HG03060 (cell line): ENCODE measurements around the gene PPP2R2D.
"Not testable (repeated sequence)": the region's sequence is repeated elsewhere in the genome, so short reads cannot be mapped to it uniquely, and the experiment has no call there.

Experiments used
- ATAC-seq: cut with Tn5 transposase; IDR thresholded peaks from one replicate; pipeline ENCODE4 v1.9.1; 2021; ENCODE audit warnings: low read depth, moderate number of reproducible peaks; ENCODE audit not compliant: unreplicated experiment

The PPP2R2D gene

GRCh38 chr10:131987786-131988185 is 87.0 kb downstream of the PPP2R2D start:
- ATAC-seq: not testable (repeated sequence)

GRCh38 chr10:131991726-131992125 is 90.9 kb downstream of the PPP2R2D start:
- ATAC-seq: no peak

GRCh38 chr10:131993275-131993674 is 92.5 kb downstream of the PPP2R2D start:
- ATAC-seq: no peak

GRCh38 chr10:131994435-131994834 is 93.6 kb downstream of the PPP2R2D start:
- ATAC-seq: no peak

- no peak for ATAC-seq
Observed at GRCh38 chr10:131996466-131997365, 95.9 kb downstream of the PPP2R2D start.

GRCh38 chr10:131997366-131998049 is 96.7 kb downstream of the PPP2R2D start:
- no peak for ATAC-seq

- ATAC-seq: no peak
Observed at GRCh38 chr10:131998050-131998844, 97.4 kb downstream of the PPP2R2D start.

- no peak for ATAC-seq
Observed at GRCh38 chr10:131998845-131999681, 98.3 kb downstream of the PPP2R2D start.

- no peak for ATAC-seq
Observed at GRCh38 chr10:132001238-132001972, 100.6 kb downstream of the PPP2R2D start.

GRCh38 chr10:132002004-132002403 is 101.2 kb downstream of the PPP2R2D start:
- no peak for ATAC-seq

GRCh38 chr10:132003282-132003924 is 102.6 kb downstream of the PPP2R2D start:
- ATAC-seq: no peak

GRCh38 chr10:132004052-132004451 is 103.2 kb downstream of the PPP2R2D start:
- ATAC-seq: no peak

- no peak for ATAC-seq
Observed at GRCh38 chr10:132005147-132005546, 104.3 kb downstream of the PPP2R2D start.

- no peak for ATAC-seq
Observed at GRCh38 chr10:132006966-132007365, 106.2 kb downstream of the PPP2R2D start.

GRCh38 chr10:132007681-132008080 is 106.9 kb downstream of the PPP2R2D start:
- no peak for ATAC-seq
